ENCODE measurements around the gene ALKBH3.

The ALKBH3 gene

DNA sequence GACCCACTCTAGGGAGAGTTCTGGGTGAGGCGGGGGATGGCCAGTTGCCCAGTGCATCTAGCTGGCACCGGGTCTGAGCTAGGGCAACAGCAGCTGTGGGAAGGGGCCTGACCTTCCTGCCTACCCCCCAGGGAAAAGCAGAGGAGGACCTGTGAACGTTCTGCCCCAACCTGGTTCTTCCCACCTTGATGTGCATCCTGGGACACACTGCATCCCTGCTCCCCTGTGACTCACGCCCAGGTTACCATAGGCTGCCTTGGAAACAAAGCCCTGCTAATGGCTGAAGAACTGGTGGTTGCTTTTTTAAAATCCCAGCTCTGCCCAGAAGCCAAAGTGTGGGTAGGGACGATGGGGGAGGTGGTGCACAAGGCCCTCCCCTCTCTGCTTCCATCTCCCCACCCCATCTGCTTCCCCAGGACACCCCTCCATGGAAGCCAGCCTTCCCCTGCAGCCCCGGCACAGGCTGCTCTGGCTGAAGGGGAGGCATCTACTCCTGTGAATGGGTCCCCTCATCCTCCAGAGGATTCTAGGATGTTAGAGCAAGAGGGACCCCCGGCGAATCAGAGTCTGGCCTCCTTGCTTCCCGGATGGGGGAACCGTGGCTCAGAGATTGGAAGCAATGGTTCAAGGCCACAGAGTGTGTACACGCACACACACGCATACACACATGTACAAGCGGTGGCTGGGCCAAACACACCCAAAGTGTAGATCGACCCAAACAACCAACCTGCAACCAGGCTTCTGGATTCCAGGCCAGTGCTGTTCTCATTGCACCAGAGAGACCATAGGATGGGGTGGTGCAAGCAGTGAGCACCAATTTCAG is 54.2 kb downstream of the ALKBH3 start:
- Histone ChIP-seq H3K4me3 (ENCODE audit: low read length) (no peak overlapping the region), H3K36me3 (ENCODE audit: control insufficient read depth, low read depth, low read length) (no peaks in the 10 kb centered on the region), H3K27ac (ENCODE audit: low read length) (no peak overlapping the region), H3K4me1 (ENCODE audit: control insufficient read depth, low read depth, low read length) (peaks cover 6% of the 10 kb centered on the region), H3K9ac (ENCODE audit: low read length) (no peak overlapping the region), H3K27me3 (ENCODE audit: control insufficient read depth, insufficient read depth, low read length) (no peaks in the 10 kb centered on the region), H3K9me3 (ENCODE audit: control insufficient read depth, low read depth, low read length) (no peaks in the 10 kb centered on the region)

DNA sequence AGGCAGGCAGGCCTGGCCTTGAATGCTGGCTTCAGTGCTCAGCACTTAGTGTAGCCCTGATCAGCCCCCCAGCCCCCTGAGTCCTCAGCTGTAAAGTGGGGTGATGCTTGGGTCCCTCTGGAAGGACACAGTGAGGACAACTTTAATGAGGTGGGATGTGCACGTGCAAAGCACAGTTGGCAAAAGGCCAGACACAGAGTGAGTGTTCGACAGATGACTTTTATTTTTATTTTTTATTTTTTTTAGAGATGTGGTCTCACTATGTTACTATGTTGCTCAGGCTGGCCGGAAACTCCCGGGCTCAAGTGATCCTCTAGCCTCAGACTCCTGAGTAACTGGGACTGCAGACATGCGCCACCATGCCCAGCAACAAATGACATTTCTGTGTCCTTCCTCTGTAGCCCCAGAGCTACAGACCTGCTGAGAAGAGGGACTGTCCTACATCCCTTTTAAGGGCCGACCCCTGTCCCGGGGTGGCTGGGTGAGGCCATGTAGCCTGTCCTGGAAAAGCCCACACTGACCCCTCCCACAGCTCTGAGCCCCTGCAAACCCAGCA is 54.9 kb downstream of the ALKBH3 start:
- no peaks in the 10 kb centered on the region for H3K9me3 ChIP-seq (ENCODE audit: control insufficient read depth, low read depth, low read length)
- H3K4me1 ChIP-seq (ENCODE audit: control insufficient read depth, low read depth, low read length) = peaks cover 6% of the 10 kb centered on the region
- no peak overlapping the region for H3K4me3 ChIP-seq (ENCODE audit: low read length)
- no peaks in the 10 kb centered on the region for H3K36me3 ChIP-seq (ENCODE audit: control insufficient read depth, low read depth, low read length)
- H3K27me3 ChIP-seq (ENCODE audit: control insufficient read depth, insufficient read depth, low read length) = peaks cover 1% of the 10 kb centered on the region
- no peak overlapping the region for H3K9ac ChIP-seq (ENCODE audit: low read length)
- no peak overlapping the region for H3K27ac ChIP-seq (ENCODE audit: low read length)

- no peaks in the 10 kb centered on the region for H3K36me3 ChIP-seq (ENCODE audit: control insufficient read depth, low read depth, low read length)
- H3K9me3 ChIP-seq (ENCODE audit: control insufficient read depth, low read depth, low read length) = no peaks in the 10 kb centered on the region
- no peak overlapping the region for H3K4me3 ChIP-seq (ENCODE audit: low read length)
- H3K9ac ChIP-seq (ENCODE audit: low read length) = no peak overlapping the region
- H3K27ac ChIP-seq (ENCODE audit: low read length) = no peak overlapping the region
- peaks cover 7% of the 10 kb centered on the region for H3K27me3 ChIP-seq (ENCODE audit: control insufficient read depth, insufficient read depth, low read length)
- peaks cover 6% of the 10 kb centered on the region for H3K4me1 ChIP-seq (ENCODE audit: control insufficient read depth, low read depth, low read length)
Observed at GRCh38 chr11:43936076-43936475, 55.4 kb downstream of the ALKBH3 start.

DNA sequence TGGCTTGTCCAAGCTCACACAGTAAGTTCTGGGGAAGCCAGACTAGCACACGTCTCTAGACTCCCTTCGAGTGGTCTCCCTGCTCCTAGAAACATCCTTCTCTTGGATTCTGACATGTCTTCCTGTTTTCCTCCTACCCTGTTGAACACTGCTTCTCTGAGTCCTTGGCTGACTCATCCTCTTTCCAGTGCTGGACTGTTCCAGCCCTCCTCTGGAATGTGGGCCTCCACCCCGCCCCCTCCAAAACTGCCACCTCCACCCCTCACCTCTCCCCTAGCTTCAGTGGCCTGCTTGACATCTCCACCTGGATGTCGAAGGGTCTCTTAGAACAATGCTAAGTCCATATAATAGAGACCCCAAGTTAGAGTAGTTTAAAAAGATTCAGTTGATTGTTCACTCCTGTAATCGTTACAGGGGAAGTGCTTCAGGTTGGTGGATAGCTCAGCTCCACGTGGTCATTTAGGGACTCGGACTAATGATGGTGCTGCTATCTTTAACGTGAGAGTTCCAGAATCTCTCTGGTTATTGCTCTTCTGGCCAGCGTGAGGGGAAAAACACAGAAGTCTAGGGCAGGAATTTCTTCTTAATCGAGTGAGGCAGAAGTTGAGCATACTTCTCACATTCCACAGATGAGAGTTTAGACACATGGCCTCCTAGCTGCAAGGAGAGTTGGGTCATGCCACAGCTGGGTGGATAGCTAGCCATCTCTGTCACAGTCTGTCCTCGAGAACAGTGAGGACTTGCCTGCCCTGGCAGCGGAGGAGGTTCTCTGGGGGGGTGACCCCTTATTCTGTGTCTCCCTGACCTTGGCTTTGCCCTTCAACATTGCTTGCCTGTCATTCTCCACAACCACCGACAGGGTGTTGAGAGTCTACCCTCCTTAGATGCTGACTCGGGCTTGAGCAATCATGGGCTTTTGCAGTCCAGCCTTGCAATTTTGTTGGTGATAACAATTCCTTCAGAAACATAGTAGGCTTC is 57.1 kb downstream of the ALKBH3 start:
- H3K4me1 ChIP-seq (ENCODE audit: control insufficient read depth, low read depth, low read length) = peaks cover 9% of the 10 kb centered on the region
- H3K27me3 ChIP-seq (ENCODE audit: control insufficient read depth, insufficient read depth, low read length) = peaks cover 20% of the 10 kb centered on the region
- H3K9ac ChIP-seq (ENCODE audit: low read length) = no peak overlapping the region
- H3K4me3 ChIP-seq (ENCODE audit: low read length) = no peak overlapping the region
- H3K27ac ChIP-seq (ENCODE audit: low read length) = no peak overlapping the region
- no peaks in the 10 kb centered on the region for H3K36me3 ChIP-seq (ENCODE audit: control insufficient read depth, low read depth, low read length)
- H3K9me3 ChIP-seq (ENCODE audit: control insufficient read depth, low read depth, low read length) = no peaks in the 10 kb centered on the region

GRCh38 chr11:43941257-43941994 is 60.8 kb downstream of the ALKBH3 start:
- Histone ChIP-seq H3K4me3 (ENCODE audit: low read length) (peak overlapping the region; percentile 49), H3K9me3 (ENCODE audit: control insufficient read depth, low read depth, low read length) (no peaks in the 10 kb centered on the region), H3K4me1 (ENCODE audit: control insufficient read depth, low read depth, low read length) (peaks cover 6% of the 10 kb centered on the region), H3K27me3 (ENCODE audit: control insufficient read depth, insufficient read depth, low read length) (peaks cover 53% of the 10 kb centered on the region), H3K36me3 (ENCODE audit: control insufficient read depth, low read depth, low read length) (no peaks in the 10 kb centered on the region), H3K9ac (ENCODE audit: low read length) (no peak overlapping the region), H3K27ac (ENCODE audit: low read length) (no peak overlapping the region)

DNA sequence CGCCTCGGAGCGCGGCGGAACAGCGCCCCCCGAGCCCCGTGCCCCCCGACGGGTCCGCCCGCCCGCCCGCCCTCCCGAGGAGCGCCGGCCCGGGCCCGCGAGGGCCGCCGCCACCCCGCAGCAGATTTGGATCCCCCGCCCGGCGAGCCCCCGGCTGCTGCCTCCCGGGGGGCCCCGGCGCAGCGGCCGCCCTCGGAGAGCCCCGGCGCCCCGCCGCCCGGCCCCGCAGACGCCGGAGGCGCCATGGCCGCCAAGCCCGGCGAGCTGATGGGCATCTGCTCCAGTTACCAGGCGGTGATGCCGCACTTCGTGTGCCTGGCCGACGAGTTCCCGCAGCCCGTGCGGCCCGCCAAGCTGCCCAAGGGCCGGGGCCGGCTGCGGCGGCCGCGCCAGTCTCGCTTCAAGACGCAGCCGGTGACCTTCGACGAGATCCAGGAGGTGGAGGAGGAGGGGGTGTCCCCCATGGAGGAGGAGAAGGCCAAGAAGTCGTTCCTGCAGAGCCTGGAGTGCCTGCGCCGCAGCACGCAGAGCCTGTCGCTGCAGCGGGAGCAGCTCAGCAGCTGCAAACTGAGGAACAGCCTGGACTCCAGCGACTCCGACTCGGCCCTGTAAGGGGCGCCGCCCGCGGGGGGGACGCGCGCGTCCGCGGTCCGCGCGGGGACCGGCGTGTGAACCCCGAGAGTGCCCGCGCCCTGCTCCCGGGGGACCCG is 62.2 kb downstream of the ALKBH3 start:
- peaks cover 53% of the 10 kb centered on the region for H3K27me3 ChIP-seq (ENCODE audit: control insufficient read depth, insufficient read depth, low read length)
- H3K36me3 ChIP-seq (ENCODE audit: control insufficient read depth, low read depth, low read length) = no peaks in the 10 kb centered on the region
- peak overlapping the region; percentile 61 for H3K4me3 ChIP-seq (ENCODE audit: low read length)
- H3K9me3 ChIP-seq (ENCODE audit: control insufficient read depth, low read depth, low read length) = no peaks in the 10 kb centered on the region
- no peak overlapping the region for H3K27ac ChIP-seq (ENCODE audit: low read length)
- H3K4me1 ChIP-seq (ENCODE audit: control insufficient read depth, low read depth, low read length) = peaks cover 9% of the 10 kb centered on the region
- H3K9ac ChIP-seq (ENCODE audit: low read length) = no peak overlapping the region

DNA sequence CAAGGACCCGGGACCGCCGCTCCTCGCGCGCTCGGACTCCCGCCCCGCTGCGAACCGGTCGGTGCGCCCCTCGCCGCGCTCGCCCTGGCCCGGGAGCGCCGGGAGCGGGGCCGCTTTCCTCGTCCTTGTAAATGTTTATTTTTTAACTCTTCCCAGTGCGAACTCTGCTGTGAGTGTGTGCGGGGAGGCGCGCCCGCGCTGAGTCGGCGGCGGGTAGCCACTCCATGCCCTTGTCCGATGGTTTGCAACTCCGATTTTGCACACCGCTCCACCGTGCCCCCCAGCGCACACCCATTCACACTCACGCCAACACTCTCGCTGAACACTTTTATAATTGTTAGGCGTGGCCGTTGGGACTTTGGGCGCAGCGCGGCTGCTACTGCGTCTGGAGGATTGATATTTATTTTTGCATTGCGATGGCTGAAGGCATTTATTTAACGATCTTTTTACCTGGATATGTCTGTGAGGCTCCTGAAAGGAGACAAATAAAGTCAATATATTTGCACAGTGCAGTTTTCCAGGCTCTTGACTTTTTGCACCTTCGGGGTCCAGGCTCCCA is 62.8 kb downstream of the ALKBH3 start:
- Histone ChIP-seq H3K36me3 (ENCODE audit: control insufficient read depth, low read depth, low read length) (no peaks in the 10 kb centered on the region), H3K9ac (ENCODE audit: low read length) (no peak overlapping the region), H3K4me1 (ENCODE audit: control insufficient read depth, low read depth, low read length) (peaks cover 9% of the 10 kb centered on the region), H3K9me3 (ENCODE audit: control insufficient read depth, low read depth, low read length) (no peaks in the 10 kb centered on the region), H3K27ac (ENCODE audit: low read length) (no peak overlapping the region), H3K27me3 (ENCODE audit: control insufficient read depth, insufficient read depth, low read length) (peaks cover 53% of the 10 kb centered on the region), H3K4me3 (ENCODE audit: low read length) (peak overlapping the region; percentile 61)

DNA sequence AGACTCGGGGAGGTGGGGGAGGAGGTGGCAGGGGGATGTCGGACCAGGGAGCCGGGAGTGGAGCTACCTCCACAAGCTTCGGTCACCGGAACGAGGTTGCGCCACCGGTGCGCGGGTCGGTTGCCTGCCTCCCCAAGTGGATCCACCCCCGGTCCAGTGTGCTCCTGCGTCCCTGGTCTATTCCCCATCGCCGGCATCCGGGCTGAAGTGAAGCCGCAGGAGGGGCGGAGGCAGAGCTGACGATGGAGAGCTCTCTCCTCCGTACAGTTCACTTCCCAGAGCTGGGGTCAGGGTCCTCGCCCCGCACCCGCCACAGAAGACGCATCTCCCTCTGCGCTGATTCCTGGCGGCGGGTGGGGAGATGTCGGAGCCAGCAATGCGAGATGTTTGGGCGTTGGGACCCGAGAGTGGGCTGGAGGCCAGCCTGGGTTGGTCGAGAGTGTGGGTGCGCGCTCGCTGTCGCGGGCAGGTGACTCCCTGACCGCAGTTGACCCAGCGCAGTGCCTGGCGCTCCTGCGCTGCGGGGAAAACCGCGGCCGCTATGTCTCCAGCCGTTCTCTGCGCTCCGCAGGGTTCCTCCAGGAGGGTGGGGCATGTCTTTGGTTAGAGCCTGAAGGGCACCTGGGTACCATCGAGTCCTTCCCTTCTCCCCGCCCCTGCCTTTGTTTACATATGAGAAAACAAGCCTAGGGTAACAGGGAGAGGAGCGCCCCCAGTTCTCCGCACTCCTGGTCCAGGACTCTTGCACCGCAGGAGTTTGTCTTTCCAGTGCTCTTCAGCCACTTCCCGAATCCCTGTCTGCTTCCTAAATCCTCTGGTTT is 63.5 kb downstream of the ALKBH3 start:
- H3K9me3 ChIP-seq (ENCODE audit: control insufficient read depth, low read depth, low read length) = no peaks in the 10 kb centered on the region
- H3K4me3 ChIP-seq (ENCODE audit: low read length) = peak overlapping the region; percentile 61
- no peak overlapping the region for H3K9ac ChIP-seq (ENCODE audit: low read length)
- H3K27me3 ChIP-seq (ENCODE audit: control insufficient read depth, insufficient read depth, low read length) = peaks cover 53% of the 10 kb centered on the region
- H3K36me3 ChIP-seq (ENCODE audit: control insufficient read depth, low read depth, low read length) = no peaks in the 10 kb centered on the region
- peaks cover 13% of the 10 kb centered on the region for H3K4me1 ChIP-seq (ENCODE audit: control insufficient read depth, low read depth, low read length)
- H3K27ac ChIP-seq (ENCODE audit: low read length) = no peak overlapping the region

DNA sequence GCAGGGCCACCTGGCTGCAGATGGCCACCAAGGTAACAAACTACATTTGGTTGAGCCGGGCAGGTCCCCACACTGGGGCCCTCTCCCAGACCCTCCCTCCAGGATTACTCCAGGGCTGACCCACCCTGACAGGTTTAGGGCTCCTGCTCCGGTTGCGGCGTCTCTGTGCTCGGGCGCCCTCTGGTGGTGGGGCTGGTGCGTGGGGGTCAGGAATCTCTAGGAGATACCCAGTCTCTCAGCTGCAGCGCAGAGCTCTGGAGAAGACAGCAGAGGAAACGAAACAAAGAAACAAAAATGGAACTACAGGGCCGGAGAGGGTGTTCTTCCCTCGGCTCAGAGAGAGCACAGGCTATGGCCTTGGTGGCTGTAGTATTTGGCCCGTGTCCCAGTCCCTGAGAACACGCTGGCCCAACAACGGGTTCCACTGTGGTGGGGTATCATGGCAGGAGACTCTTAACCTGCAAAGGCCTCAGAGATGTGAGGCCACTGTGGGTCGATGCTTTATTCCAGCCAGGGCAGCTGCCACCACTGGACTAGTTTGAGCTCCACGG is 64.2 kb downstream of the ALKBH3 start:
- Histone ChIP-seq H3K27ac (ENCODE audit: low read length) (no peak overlapping the region), H3K4me1 (ENCODE audit: control insufficient read depth, low read depth, low read length) (peaks cover 13% of the 10 kb centered on the region), H3K4me3 (ENCODE audit: low read length) (peak overlapping the region; percentile 61), H3K9ac (ENCODE audit: low read length) (no peak overlapping the region), H3K9me3 (ENCODE audit: control insufficient read depth, low read depth, low read length) (no peaks in the 10 kb centered on the region), H3K36me3 (ENCODE audit: control insufficient read depth, low read depth, low read length) (no peaks in the 10 kb centered on the region), H3K27me3 (ENCODE audit: control insufficient read depth, insufficient read depth, low read length) (peaks cover 53% of the 10 kb centered on the region)

Measured in iPS-18a (cell line).